ENCODE results near the gene CHM. TPM values are rescaled to one million over a fixed set of nuclear protein-coding genes. Genes with fewer than 3 reads are reported as not detected.
"Not testable (repeated sequence)": the region's sequence is repeated elsewhere in the genome, so short reads cannot be mapped to it uniquely, and the experiment has no call there.

CHM gene
- total RNA-seq, 1 donor from 2014 or later, result 43.9 TPM

GRCh38 chrX:85955510-85955909, 91.8 kb downstream of the CHM start:
- Mint-ChIP-seq H3K4me3 (no peak overlapping the region), H3K27me3 (no peaks in the 10 kb centered on the region), H3K36me3 (peaks cover 49% of the 10 kb centered on the region), H3K27ac (no peak overlapping the region), H3K4me1 (ENCODE audit: unreplicated experiment) (no peaks in the 10 kb centered on the region), H3K9me3 (peaks cover 7% of the 10 kb centered on the region)
- no peak for DNase-seq (ENCODE audit: extremely low spot score, unreplicated experiment)
- no peak for TF ChIP-seq CTCF (conservative IDR thresholded peaks at IDR 0.05)

- not testable (repeated sequence) for DNase-seq (ENCODE audit: extremely low spot score, unreplicated experiment); H3K9me3 Mint-ChIP-seq; H3K4me1 Mint-ChIP-seq (ENCODE audit: unreplicated experiment); H3K27me3 Mint-ChIP-seq; H3K4me3 Mint-ChIP-seq; H3K27ac Mint-ChIP-seq
- peaks cover 50% of the 10 kb centered on the region for H3K36me3 Mint-ChIP-seq
Observed at GRCh38 chrX:85944751-85945150, 102.6 kb downstream of the CHM start.

GRCh38 chrX:85941275-85941674, 106.1 kb downstream of the CHM start:
- no peaks in the 10 kb centered on the region for H3K27me3 Mint-ChIP-seq
- peaks cover 36% of the 10 kb centered on the region for H3K36me3 Mint-ChIP-seq
- no peak overlapping the region for H3K27ac Mint-ChIP-seq
- H3K4me3 Mint-ChIP-seq, result no peak overlapping the region
- TF ChIP-seq CTCF (conservative IDR thresholded peaks at IDR 0.05), result no peak
- no peak for DNase-seq (ENCODE audit: extremely low spot score, unreplicated experiment)
- H3K9me3 Mint-ChIP-seq, result peaks cover 10% of the 10 kb centered on the region
- no peaks in the 10 kb centered on the region for H3K4me1 Mint-ChIP-seq (ENCODE audit: unreplicated experiment)

GRCh38 chrX:85939942-85940341, 107.4 kb downstream of the CHM start:
- H3K27ac Mint-ChIP-seq, H3K27me3 Mint-ChIP-seq, H3K9me3 Mint-ChIP-seq: not testable (repeated sequence)

GRCh38 chrX:85934399-85934798, 113.0 kb downstream of the CHM start:
- not testable (repeated sequence) for H3K27me3 Mint-ChIP-seq; H3K4me1 Mint-ChIP-seq (ENCODE audit: unreplicated experiment); H3K36me3 Mint-ChIP-seq; DNase-seq (ENCODE audit: extremely low spot score, unreplicated experiment); H3K4me3 Mint-ChIP-seq; H3K27ac Mint-ChIP-seq; H3K9me3 Mint-ChIP-seq

More at GRCh38 chrX:85939942-85940341, 107.4 kb downstream of the CHM start:
- not testable (repeated sequence) for H3K4me1 Mint-ChIP-seq (ENCODE audit: unreplicated experiment); DNase-seq (ENCODE audit: extremely low spot score, unreplicated experiment); H3K4me3 Mint-ChIP-seq
- H3K36me3 Mint-ChIP-seq, result peaks cover 26% of the 10 kb centered on the region

GRCh38 chrX:85930099-85930498, 117.3 kb downstream of the CHM start:
- no peak for DNase-seq (ENCODE audit: extremely low spot score, unreplicated experiment)
- no peak for TF ChIP-seq CTCF (conservative IDR thresholded peaks at IDR 0.05)
- Mint-ChIP-seq H3K4me3 (no peak overlapping the region), H3K36me3 (peaks cover 8% of the 10 kb centered on the region), H3K4me1 (ENCODE audit: unreplicated experiment) (peaks cover 4% of the 10 kb centered on the region), H3K9me3 (no peaks in the 10 kb centered on the region), H3K27me3 (no peaks in the 10 kb centered on the region), H3K27ac (peak overlapping the region; percentile 79)

GRCh38 chrX:85928606-85929005, 118.8 kb downstream of the CHM start:
- Mint-ChIP-seq H3K27me3 (no peaks in the 10 kb centered on the region), H3K9me3 (no peaks in the 10 kb centered on the region), H3K4me1 (ENCODE audit: unreplicated experiment) (peaks cover 4% of the 10 kb centered on the region), H3K4me3 (no peak overlapping the region), H3K27ac (no peak overlapping the region), H3K36me3 (peaks cover 5% of the 10 kb centered on the region)
- TF ChIP-seq CTCF (conservative IDR thresholded peaks at IDR 0.05), result no peak
- DNase-seq (ENCODE audit: extremely low spot score, unreplicated experiment), result no peak
